GM12874 (cell line): ENCODE results near the gene H1-8.

Experiments used
- TF ChIP-seq, protein P1 (sequence below): IDR thresholded peaks from 2 replicates; pipeline ENCODE4 v1.5.1; 2011; ENCODE audit warnings: low read depth, mild to moderate bottlenecking, control low read depth, low read length, moderate library complexity; ENCODE audit not compliant: insufficient read depth

H1-8 gene

DNA sequence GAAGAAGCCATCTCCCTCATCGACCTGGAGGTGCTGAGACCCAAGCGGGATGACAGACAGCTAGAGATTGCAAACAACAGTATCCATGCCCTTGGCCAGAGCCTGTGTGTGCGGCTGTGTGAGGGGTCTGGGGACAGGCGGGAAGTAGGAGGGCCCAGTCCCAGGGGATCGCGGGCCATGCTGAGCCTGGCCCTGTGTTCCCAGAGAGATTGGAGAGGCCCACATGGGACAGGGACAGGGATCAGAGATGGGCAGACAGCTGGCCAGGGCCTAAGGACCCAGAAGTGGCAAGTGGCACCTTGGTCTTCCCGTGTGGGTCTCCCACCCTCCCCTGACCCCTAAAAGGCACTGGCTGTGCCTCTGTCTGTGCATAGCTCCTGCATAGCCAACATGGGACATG lies 25.5 kb upstream of the H1-8 start:
- TF ChIP-seq, protein P1, sequence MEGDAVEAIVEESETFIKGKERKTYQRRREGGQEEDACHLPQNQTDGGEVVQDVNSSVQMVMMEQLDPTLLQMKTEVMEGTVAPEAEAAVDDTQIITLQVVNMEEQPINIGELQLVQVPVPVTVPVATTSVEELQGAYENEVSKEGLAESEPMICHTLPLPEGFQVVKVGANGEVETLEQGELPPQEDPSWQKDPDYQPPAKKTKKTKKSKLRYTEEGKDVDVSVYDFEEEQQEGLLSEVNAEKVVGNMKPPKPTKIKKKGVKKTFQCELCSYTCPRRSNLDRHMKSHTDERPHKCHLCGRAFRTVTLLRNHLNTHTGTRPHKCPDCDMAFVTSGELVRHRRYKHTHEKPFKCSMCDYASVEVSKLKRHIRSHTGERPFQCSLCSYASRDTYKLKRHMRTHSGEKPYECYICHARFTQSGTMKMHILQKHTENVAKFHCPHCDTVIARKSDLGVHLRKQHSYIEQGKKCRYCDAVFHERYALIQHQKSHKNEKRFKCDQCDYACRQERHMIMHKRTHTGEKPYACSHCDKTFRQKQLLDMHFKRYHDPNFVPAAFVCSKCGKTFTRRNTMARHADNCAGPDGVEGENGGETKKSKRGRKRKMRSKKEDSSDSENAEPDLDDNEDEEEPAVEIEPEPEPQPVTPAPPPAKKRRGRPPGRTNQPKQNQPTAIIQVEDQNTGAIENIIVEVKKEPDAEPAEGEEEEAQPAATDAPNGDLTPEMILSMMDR: no peak

DNA sequence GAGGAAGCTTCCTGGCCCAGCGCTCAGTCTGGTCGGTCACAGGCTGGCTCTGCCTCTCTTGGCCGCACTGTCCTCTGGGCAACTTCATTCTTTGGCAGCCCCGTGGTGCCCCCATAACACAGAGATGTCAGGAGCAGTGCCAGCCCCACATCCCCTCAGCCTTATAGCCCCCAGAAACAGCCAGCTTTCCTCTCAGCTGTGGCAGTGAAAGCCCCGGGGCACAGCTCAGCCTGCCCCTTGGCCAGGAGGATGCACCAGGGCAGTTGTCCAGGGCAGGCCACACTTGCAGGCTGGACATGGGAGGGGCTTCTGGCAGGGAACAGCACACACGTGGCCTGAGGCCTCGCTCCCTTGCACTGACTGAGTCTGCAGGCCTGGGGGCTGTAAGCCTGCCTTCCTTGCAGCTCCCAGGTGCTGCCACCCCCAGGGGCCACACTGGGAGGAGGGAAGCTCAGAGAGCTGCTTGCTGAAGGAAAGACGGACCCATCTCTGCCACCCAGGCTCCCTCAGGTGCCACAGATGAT lies 24.9 kb upstream of the H1-8 start:
- TF ChIP-seq, protein P1: no peak

DNA sequence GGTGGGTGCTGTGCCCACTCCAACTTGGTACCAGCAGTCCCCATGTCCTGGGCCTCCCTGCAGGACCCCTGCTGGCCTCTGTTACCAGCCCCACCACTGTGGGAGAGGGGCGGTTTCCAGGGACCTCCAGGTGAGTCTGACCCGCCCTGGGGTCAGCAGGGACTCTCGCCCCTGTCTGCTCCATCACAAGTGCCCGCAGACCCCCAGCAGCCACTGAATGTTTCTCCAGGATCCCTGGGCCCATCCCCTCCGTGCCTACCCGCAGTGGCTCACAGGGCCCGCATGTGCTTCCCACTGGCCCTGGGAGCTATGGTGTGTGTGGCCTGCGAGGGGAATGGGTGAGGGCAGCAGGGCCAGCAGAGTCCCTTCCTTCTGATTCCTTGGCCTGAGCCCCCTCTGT lies 24.4 kb upstream of the H1-8 start:
- TF ChIP-seq, protein P1: no peak

GRCh38 chr3:129519449-129519848 lies 23.5 kb upstream of the H1-8 start:
- TF ChIP-seq, protein P1: no peak

GRCh38 chr3:129519896-129520715 lies 22.9 kb upstream of the H1-8 start:
- TF ChIP-seq, protein P1: no peak

GRCh38 chr3:129520960-129521359 lies 22.0 kb upstream of the H1-8 start:
- TF ChIP-seq, protein P1: no peak

GRCh38 chr3:129521611-129522010 lies 21.4 kb upstream of the H1-8 start:
- TF ChIP-seq, protein P1: no peak
